ENCODE results near the gene TCIRG1. TPM values are rescaled to one million over a fixed set of nuclear protein-coding genes. Genes with fewer than 3 reads are reported as not detected.

Gene TCIRG1
- total RNA-seq, 1 experiment from 2014 or later: 21.6 TPM

DNA sequence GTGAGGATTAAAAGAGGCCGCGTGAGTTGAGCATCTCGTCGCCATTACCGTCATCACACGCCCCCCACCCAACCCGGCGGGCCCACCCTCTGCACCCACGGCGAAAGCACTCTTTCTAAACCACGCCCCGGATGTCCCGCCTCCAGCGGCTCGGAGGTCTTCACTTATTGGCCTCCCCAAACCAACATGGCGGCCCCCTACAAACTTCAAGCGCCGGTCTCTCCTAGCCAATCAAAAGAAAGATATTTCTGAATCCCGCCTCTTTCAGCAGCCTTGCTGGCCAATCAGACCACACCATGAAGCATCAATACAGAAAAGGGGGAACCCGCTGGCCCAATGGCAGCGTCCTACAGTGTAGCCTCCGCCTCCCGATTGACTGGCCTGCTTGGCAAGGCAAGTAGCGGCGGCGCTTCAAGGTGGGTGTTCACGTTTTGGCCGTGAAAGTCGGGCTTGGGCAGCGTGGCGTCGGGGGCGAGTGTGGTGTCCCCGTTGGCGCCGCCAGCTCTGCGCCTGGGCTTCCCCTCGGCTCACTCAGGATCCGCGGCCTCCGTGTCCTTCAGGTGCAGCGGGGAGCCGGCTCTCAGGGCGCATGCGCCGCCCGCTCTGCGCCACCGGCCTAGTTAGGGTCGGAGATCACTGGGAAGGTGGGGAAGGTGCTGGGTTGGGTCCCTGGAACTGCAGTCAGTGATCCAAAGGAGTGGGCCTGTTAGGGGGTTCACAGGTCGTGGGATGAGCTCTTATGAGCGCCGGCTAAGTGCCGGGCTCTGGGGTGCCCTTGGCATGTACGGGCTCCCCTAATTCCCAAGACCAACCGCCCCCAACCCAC is 8.3 kb upstream of the TCIRG1 start, which contains the start of gene NDUFS8:
Gene NDUFS8 (plus strand): TSS at position 364 of the 826 bp plus-strand sequence. CDS start 1,471 bp downstream, outside the sequence.
- DNase-seq (ENCODE audit: low read depth, low spot score): peak; percentile 98
- in situ Hi-C loops (cut with HindIII; ENCODE audit: low pct_unique_long_range_greater_than_20kb, low sequenced_read_pairs): no loop called here

- DNase-seq (ENCODE audit: low read depth, low spot score): no peak
These were observed 7.7 kb upstream of the TCIRG1 start for GRCh38 chr11:68031144-68031464.

DNA sequence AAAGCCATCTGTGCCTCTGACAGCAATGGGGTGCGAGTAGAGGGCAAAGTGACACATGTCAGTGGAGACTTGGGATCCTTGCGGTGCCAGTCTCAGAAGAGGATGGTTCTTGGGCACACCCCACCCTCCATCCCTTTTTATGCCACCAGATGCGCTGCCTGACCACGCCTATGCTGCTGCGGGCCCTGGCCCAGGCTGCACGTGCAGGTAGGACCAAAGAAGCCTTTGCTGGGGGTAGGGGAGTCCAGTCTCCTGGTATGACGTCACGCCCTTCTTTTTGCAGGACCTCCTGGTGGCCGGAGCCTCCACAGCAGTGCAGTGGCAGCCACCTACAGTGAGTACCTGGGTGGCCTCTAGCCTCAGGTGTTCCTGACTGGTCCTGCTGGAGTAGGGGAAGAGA is 6.8 kb upstream of the TCIRG1 start:
- DNase-seq (ENCODE audit: low read depth, low spot score): no peak
- in situ Hi-C loops (cut with HindIII; ENCODE audit: low pct_unique_long_range_greater_than_20kb, low sequenced_read_pairs): no loop called here

More at GRCh38 chr11:68031144-68031464, 7.7 kb upstream of the TCIRG1 start:
- in situ Hi-C loops (cut with HindIII; ENCODE audit: low pct_unique_long_range_greater_than_20kb, low sequenced_read_pairs): no loop called here

DNA sequence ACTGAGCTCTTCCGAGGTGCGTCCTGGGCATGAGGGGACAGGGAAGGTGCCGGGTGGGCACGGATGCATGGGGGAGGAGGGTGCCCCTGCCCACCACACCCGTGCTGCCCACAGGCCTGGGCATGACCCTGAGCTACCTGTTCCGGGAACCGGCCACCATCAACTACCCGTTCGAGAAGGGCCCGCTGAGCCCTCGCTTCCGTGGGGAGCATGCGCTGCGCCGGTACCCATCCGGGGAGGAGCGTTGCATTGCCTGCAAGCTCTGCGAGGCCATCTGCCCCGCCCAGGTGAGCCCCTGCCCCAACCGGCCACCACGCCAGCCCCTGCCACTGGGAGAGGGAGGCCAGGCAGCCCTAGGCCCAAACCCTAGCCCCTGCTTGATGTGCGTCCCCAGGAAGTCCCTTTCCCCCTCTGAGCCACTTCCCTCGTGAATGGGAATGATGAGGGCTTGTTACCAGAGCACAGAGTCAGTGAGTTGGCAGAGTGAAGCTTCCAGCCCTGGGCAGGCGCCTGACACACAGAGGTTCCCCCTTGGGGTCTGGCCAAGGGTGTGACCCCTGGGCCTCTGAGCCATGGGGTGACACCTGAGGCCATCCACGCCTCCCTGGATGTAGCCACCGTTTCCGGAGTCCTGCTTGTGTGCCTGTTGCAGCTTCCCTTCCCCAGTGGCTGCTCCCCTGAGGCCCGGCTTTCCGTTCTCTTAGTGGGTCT is 5.7 kb upstream of the TCIRG1 start:
- no peak for DNase-seq (ENCODE audit: low read depth, low spot score)
- in situ Hi-C loops (cut with HindIII; ENCODE audit: low pct_unique_long_range_greater_than_20kb, low sequenced_read_pairs): no loop called here

DNA sequence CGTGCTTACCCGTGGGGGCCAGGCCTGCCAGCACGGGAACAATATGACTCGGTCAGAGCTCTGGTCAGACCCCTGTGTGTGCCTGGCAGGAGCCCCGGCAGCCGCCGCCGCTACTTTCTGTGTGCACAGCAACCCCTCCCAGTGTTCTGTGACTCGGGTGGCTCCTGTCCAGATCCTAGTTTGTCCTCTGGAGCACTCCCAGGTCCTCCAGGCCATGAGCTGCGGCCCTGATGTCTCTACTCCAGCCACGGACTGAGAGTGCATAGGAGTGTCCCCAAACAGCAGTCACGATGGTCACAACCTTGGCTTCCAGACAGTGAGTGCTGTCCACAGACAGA is 5.1 kb upstream of the TCIRG1 start:
- in situ Hi-C loops (cut with HindIII; ENCODE audit: low pct_unique_long_range_greater_than_20kb, low sequenced_read_pairs): no loop called here
- no peak for DNase-seq (ENCODE audit: low read depth, low spot score)

- in situ Hi-C loops (cut with HindIII; ENCODE audit: low pct_unique_long_range_greater_than_20kb, low sequenced_read_pairs): no loop called here
- no peak for DNase-seq (ENCODE audit: low read depth, low spot score)
These were observed 3.5 kb upstream of the TCIRG1 start for GRCh38 chr11:68035266-68035876.

GRCh38 chr11:68036141-68036716 is 2.6 kb upstream of the TCIRG1 start:
- in situ Hi-C loops (cut with HindIII; ENCODE audit: low pct_unique_long_range_greater_than_20kb, low sequenced_read_pairs): no loop called here

GRCh38 chr11:68036717-68037239 is 2.0 kb upstream of the TCIRG1 start:
- in situ Hi-C loops (cut with HindIII; ENCODE audit: low pct_unique_long_range_greater_than_20kb, low sequenced_read_pairs): no loop called here
- DNase-seq (ENCODE audit: low read depth, low spot score): no peak

More at GRCh38 chr11:68036141-68036716, 2.6 kb upstream of the TCIRG1 start:
- DNase-seq (ENCODE audit: low read depth, low spot score): no peak

- no peak for DNase-seq (ENCODE audit: low read depth, low spot score)
- in situ Hi-C loops (cut with HindIII; ENCODE audit: low pct_unique_long_range_greater_than_20kb, low sequenced_read_pairs): no loop called here
These were observed 1.2 kb upstream of the TCIRG1 start for GRCh38 chr11:68037411-68038225.

DNA sequence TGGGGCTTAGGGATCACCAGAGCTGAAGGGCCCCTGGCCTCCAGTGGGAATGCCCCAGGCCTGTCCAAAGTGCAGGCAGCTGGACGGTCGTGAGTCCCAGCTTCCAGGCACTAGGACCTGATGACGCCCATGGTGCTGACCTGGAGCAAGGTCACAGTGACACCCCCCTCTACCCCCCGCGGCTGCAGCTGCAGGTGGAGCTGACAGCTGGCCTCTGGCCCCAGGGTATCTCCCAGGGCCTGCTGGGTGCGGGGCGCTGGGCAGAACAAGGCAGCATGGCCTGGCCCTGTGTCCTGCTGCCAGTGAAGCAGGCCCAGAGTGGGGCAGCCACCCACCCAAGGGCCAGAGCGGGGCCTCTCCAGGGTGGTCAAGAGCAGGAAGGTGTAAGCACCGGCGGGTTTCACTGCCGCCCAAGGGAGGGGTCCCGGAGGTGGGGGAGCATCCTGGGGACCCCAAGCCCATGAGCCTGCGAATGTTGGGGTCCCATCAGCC is 553 bp upstream of the TCIRG1 start:
- in situ Hi-C loops (cut with HindIII; ENCODE audit: low pct_unique_long_range_greater_than_20kb, low sequenced_read_pairs): no loop called here
- no peak for DNase-seq (ENCODE audit: low read depth, low spot score)

DNA sequence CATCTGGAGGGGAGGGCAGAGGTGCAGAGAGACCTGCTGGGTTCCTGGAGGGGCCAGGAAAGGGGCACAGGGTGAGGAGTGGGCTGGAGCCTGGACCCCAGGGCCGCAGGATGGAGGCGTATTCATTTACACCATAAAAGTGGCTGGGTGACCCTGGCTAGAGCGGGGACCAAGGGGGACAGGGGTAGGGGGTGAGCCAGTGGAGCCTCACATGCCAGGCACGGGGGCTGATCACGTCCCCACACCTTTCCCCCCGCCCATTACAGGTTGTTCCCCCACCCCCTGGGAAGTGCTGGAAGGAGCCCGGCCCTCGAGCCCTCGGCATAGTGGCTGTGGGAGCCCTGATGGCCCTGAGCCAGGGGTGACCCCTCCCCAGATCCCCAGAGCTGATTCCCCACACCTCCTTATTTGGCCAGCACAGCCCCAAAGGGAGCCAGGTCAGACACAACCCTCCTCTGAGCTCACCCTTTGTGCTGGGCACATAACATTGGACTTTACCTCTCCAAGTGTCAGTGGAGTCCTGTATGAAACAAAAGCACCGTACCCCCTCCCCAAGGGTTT is 781 bp downstream of the TCIRG1 start:
- no peak for DNase-seq (ENCODE audit: low read depth, low spot score)
- in situ Hi-C loops (cut with HindIII; ENCODE audit: low pct_unique_long_range_greater_than_20kb, low sequenced_read_pairs): no loop called here

- no peak for DNase-seq (ENCODE audit: low read depth, low spot score)
- in situ Hi-C loops (cut with HindIII; ENCODE audit: low pct_unique_long_range_greater_than_20kb, low sequenced_read_pairs): no loop called here
These were observed 1.5 kb downstream of the TCIRG1 start for GRCh38 chr11:68040101-68040956.

DNA sequence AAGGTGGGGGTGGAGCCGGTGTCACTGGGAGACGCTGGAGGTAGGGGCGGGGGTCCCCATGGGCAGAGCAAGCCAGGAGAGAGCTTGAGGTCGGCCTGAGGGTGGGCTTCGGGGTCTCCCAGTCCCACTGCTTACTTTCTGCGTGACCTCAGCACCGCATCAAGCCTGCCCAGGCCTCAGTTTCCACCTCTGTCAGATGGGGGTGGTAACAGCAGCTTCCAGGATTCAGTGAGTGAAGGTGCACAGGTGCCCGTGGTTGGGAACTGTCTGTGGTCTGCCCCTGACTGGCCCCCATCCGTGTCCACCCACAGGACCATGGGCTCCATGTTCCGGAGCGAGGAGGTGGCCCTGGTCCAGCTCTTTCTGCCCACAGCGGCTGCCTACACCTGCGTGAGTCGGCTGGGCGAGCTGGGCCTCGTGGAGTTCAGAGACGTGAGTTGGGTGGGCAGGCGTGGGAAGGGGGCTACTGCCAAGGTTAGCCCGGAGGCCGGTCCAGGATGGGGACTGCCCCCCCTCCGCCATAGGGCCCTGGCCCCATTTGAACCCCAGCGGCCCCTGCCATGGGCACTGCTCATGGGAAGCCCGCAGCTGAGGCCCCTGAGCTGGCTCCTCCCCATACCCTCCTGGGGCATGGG is 2.2 kb downstream of the TCIRG1 start:
- in situ Hi-C loops (cut with HindIII; ENCODE audit: low pct_unique_long_range_greater_than_20kb, low sequenced_read_pairs): no loop called here
- no peak for DNase-seq (ENCODE audit: low read depth, low spot score)

GRCh38 chr11:68041617-68042218 is 2.9 kb downstream of the TCIRG1 start:
- in situ Hi-C loops (cut with HindIII; ENCODE audit: low pct_unique_long_range_greater_than_20kb, low sequenced_read_pairs): no loop called here
- DNase-seq (ENCODE audit: low read depth, low spot score): no peak

Measured in SK-MEL-5 (cell line).